AG10803 (cell line): ENCODE results near the gene DNAJC1.
"Not testable (repeated sequence)": the region's sequence is repeated elsewhere in the genome, so short reads cannot be mapped to it uniquely, and the experiment has no call there.

Experiments used
- DNase-seq: peaks from one replicate; pipeline ENCODE4 v3.0.0; 2010; ENCODE audit warnings: low read depth
- H3K4me3 ChIP-seq: 2 replicates; pipeline ENCODE4 v1.5.1; 2011; ENCODE audit warnings: mild to moderate bottlenecking, low read length, control low read depth
- CTCF ChIP-seq: conservative IDR thresholded peaks from 2 replicates; pipeline ENCODE4 v1.5.1; 2011; ENCODE audit warnings: mild to moderate bottlenecking, low read length, control low read depth, inconsistent platforms

DNAJC1 gene

GRCh38 chr10:21825345-21825744 lies 178.2 kb downstream of the DNAJC1 start:
- no peak overlapping the region for H3K4me3 ChIP-seq
- TF ChIP-seq CTCF: no peak
- no peak for DNase-seq

DNA sequence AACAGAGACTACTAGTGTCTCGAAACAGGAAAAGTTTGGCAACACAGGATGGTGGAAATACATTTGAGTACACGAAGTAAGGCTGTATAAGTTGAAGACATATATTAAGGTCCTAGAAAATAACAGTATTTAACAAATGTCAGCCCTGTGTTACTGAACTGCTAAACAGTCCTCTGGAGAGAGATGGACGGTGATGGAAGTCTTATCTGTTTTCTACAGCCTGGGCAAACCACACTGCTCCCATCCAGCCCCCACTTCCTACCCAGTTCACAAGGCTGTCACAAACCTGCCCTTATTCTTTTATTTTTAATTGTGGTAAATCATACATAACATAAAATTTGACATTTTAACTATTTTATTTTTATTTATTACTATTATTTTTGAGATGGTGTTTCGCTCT lies 179.1 kb downstream of the DNAJC1 start:
- TF ChIP-seq CTCF: no peak
- DNase-seq: no peak

DNA sequence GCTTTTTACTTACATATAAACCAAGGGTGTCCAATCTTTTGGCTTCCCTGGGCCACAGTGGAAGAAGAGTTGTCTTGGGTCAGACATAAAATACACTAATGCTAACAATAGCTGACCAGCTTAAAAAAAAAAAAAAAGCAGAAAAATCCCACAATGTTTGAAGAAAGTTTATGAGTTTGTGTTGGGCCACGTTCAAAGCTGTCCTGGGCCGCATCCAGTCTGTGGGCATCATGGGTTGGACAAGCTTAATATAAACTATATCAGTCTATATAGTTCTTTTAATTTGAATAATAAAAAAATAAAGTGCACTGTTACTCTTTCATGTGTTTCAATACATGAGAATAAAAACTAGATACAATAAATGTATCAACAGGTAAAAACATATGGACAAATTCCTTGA lies 179.9 kb downstream of the DNAJC1 start:
- no peak for DNase-seq
- no peak for TF ChIP-seq CTCF
- no peak overlapping the region for H3K4me3 ChIP-seq

More for the DNA sequence above, 179.1 kb downstream of the DNAJC1 start:
- H3K4me3 ChIP-seq: no peak overlapping the region

DNA sequence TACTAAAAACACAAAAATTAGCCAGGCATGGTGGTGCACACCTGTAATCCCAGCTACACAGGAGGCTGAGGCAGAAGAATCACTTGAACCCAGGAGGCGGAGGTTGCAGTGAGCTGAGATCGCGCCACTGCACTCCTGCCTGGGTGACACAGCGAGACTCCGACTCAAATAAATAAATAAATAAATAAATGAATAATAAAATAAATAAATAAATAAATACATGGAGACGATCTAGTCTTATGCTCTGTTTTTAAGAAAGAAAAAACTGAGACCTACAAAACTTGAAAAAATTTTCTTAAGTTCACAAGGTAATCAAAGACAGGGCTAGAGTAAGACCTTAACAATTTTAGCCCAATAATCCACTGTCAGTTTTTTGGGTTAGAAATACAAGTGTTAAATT lies 181.3 kb downstream of the DNAJC1 start:
- H3K4me3 ChIP-seq, DNase-seq: not testable (repeated sequence)

DNA sequence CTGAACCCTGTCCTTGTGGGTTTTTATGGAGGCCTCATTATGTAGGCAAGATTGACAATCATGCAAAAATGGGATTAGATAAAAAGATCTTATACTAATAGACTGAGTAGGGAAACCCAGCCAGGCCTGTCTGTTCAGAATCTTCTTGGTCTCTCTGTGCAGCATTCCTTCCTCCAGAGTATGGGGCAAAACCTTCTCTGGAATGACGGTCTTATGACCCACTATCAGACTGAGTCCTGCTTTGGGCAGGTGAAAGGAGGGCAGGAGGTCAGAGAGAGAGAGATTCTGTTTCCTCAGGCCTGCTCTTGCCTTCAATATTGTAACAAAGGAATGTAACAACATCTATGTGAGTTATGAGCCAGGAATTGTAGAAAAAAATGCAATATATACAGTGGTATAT lies 182.6 kb downstream of the DNAJC1 start:
- no peak overlapping the region for H3K4me3 ChIP-seq
- no peak for DNase-seq
- TF ChIP-seq CTCF: no peak

- not testable (repeated sequence) for DNase-seq, H3K4me3 ChIP-seq
Observed at GRCh38 chr10:21818416-21818815, 185.1 kb downstream of the DNAJC1 start.

DNA sequence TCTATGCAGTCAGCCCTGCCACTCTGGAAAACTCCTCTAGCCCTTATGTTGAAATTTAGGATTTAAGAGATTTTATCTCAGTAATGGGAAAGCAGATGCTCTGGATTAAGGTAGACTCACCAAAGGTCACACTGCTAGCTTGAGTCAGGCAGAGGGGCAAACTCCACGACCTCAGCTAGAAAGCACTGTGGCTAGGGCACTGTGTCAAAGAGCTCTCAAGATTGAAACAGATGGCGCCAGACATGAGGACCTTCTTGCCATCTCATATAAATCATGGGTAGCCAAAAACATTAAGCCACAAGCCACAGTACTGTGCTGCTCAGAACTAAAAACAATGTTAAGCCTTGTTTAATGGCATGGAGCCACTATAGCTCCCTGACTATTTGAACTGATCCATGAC lies 188.7 kb downstream of the DNAJC1 start:
- no peak overlapping the region for H3K4me3 ChIP-seq
- no peak for TF ChIP-seq CTCF
- peak; percentile 42 for DNase-seq

DNA sequence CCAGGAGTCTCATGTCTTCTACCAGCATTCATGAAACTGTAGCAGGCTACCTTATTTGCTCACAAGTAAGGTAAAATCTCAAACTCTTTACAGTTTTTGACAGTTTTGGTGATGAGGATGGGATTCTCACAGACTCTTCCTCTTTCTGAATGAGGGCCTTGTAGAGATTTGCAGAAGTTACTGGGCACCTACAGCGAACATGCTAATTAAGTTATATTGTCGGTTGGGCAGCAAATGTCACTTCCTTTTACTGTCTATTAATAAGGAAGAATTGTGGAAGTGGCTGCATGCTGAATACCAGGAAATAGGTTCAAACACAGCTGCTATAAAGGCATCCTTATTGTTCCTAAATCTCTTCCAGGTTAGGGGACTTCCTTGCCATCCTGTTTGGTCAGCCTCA lies 189.6 kb downstream of the DNAJC1 start:
- no peak overlapping the region for H3K4me3 ChIP-seq
- no peak for TF ChIP-seq CTCF

More for the DNA sequence above, 189.6 kb downstream of the DNAJC1 start:
- DNase-seq: no peak
